Anterior cingulate cortex (tissue), 58 donors: ENCODE results near the gene ACTMAP.
"Not testable (repeated sequence)": the region's sequence is repeated elsewhere in the genome, so short reads cannot be mapped to it uniquely, and the experiment has no call there.

Experiments
- DNase-seq, 58 donors: peaks; one replicate each; lab custom pipeline; 2025; lab: John Stamatoyannopoulos, UW

The ACTMAP gene, protein sequence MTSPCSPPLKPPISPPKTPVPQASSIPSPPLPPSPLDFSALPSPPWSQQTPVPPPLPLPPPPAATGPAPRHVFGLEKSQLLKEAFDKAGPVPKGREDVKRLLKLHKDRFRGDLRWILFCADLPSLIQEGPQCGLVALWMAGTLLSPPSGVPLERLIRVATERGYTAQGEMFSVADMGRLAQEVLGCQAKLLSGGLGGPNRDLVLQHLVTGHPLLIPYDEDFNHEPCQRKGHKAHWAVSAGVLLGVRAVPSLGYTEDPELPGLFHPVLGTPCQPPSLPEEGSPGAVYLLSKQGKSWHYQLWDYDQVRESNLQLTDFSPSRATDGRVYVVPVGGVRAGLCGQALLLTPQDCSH

DNA sequence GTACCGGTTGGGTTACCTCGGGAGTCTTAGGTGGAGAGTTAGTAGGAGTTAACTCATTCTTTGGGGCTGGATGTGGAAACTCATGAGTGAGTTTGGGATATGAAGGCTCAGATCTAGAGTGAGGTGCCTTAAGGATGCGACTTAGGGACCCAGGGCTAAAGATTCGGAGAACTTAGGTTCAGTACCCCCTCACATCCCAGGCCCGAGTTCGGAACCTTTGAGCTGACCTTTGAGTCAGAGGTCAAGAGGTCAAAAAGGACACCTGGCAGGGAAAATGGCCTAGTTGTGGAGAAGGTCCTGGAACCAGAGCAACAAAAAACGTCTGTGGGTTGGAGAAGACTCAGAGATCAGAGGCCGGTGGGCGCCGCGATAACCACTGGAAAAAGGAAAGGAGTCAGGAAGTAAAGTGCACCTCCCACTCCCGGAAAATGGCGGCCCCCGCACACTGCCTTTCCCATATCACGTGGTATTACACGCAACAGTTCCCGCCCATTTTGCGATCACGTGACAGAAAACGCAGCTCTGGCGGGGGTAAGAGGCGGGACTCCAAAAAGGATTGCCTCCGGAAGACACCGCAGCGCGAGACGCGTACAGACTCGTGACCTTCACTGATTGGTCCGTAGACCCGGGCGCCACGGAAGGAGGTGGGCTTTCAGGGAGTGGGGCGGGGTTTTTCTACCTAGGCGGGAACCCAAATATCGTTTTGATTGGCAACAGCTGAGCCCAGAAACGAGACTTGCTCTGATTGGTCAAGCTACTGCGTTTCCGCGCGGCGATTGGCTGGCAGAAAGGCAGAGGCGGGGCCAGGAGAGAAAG lies at the start of gene ACTMAP:
Gene ACTMAP, minus strand, starts transcription at position 420 of the 816 bp plus-strand sequence. CDS start 674 bp downstream, outside the sequence.
- DNase-seq, result peak; percentile 99 to 100 (median 100)

DNA sequence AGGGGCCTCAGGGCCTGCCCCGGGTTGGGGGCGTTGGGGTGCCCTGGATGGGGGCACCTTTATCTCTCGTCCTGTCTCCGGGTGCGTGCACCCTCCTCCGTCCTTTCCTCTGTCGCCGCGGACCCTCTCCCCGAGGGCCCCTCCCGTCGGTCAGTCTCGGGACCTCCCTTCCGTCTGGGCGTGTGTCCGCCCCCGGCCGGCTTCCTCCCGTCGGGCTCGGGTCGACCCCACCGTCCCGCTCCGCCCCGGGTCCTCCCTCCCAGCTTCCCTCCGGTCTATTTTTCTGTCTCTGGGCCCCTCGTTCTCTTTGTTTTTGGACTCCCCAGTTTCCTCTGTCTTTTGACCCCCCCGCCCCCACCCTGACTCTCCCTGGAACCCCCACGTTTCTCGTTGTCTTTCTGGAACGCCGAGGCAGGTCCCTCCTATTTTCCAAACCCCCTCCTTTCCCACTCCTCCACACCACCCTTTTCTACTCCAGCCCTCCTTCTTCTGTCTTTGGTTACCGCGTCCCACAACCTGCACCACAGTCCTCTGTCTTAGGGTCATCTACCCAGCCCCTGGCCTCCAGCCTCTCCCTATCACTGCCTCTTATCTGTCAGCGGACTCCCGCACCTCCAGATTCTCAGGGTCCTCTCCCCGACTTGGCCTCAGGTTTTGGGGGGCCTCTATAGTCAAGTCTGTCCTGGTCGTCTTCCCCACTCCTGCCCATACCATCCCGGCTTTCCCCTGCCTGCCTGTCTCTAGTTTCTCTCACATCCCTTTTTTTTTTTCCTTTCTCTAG lies 49.5 kb upstream of the ACTMAP start:
- peak in 5 of 58 donors; percentile 35 to 57 (median 50) for DNase-seq

DNA sequence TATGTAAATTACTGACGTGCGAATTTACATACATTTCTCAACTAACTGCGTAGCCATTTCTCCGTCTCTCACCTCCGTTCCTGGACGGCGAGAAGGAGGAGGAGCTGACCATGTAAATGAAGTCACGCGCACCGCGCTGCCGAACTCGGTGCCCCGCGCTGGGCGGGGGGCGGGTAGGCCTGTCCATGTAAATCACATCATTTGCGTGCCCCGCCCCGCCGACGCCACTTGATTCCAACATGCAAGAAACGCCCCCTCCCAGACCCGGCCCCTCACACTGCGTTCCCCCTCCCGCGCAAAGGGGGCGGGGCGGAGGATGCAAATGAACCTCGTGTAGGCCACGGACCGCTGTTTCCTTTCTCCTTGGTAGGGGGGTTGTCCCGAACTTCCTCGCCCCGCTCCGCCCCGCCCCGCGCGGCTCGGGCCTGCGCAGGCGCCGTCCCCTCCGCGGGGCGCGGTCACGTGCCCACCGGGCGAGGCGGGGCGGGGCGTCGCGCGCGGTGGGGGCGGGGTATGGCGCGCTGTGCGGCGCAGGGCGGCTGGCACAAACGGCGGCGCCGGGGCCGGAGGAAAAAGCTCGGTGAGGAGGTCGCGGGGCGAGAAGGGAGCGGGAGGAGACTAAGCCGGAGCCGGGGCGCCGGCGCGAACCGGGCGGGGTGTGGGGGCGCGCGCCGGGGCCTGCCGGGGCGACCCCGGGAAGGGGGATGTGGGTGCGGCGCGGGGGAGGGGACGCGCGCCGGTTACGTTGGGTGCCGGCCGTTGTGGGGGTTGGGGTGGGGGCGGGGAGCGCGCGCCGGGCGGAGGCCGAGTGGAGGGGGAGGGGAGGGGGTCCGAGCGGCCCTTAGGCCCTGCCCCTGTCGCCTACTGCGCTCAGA lies 48.6 kb upstream of the ACTMAP start, which contains the start of gene EGLN2:
Gene EGLN2, plus strand, starts transcription at position 509 of the 875 bp plus-strand sequence. CDS start 1,382 bp downstream, outside the sequence.
- DNase-seq, result peak; percentile 81 to 100 (median 99)

DNA sequence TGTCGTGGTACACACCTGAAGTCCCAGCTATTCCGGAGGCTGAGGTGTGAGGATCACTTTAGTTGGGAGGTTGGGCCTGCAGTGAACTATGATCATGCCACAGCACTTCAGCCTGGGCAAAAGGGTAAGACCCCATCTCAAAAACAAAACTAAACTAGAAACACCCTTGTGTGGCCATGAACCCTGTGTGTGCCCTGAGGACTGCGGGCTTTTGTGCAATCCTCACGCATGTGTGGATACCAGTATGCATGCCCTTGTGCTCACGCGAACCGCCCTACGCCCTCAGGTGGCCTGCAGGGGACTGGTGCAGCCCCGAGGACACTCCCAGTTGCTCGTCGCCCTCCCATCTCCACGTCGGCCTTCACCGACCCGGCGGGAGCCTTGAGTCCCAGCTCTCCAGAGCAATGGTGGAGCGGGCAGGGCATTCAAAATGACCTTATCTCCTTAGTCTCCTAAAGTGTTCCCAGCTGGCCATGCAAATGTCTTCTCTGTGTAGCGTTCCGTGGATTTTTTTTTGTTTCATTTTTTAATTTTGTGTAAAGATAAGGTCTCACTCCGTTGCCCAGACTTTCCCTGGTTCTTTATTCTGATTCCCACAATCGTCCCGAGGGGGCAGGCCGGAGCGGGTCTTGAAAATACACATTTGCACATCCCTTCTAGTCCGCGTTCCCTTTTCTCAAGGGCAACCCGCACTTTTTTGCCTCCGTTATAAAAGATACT lies 47.8 kb upstream of the ACTMAP start:
- peak in 13 of 58 donors; percentile 31 to 85 (median 51) for DNase-seq

DNA sequence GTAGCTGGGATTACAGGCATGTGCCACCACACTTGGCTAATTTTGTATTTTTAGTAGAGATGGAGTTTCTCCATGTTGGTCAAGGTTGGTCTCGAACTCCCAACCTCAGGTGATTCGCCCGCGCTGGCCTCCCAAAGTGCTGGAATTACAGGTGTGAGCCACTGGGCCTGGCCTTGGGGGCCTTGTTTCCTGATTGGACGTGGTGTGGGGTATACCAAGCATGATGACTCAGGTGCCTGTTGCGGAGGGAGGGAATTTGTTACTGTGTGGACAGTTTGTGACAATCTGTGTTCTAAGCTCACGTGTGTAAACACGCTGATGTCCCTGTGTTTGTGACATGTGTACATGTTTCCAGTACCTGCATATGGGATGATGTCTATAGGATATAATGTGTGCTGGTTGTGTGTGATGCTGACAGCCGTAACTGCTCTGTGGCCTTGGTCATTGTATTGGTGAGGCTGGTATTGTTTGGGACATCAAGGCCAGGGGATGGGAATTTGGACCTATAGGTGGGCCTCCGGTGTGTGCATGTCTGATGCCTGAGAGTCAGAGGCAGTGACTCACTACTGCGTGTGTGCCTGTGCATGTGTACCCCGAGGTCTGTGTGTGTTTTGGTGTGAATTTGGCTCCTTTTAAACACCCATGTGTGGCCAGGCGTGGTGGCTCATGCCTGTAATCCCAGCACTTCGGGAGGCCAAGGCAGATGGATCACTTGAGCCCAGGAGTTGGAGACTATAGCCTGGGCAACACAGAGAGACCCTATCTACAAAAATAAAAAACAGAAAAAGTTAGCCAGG lies 47.1 kb upstream of the ACTMAP start:
- no peak for DNase-seq

DNA sequence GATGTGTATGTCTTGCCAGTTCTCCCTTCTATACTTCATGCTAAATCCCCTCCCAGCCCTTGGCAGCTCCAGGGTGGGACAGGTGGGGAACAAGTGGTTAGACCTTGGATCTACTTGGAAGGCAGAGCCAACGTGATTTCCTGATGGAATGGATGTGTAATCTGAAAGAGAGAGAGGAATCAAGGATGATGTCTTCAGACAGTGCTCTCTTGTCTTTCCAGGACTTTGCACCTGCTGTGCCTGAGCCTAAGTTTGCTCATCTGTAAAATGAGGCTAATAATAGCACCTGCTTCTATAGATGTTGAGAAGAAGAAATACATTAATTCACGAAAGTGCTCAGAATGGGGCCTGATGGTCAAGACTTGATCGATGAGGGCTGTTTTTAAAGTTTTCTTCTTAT lies 41.7 kb upstream of the ACTMAP start:
- no peak for DNase-seq

DNA sequence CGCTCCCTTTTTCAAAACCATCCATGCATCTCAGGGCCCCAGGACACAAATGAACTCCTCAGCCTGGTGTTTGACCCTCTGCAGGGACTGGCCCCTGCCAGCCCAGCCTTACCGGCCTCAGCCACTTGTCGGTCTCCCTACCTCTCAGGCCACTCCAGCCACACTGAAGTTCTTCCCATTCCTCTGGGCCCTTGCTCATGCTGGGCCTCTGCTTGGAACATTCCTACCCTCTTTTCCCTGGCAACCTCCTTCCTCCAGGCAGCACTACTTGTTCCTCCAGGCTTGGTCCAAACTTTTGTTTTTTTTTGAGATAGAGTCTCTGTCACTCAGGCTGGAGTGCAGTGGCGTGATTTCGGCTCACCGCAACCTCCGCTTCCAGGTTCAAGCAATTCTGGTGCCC lies 41.1 kb upstream of the ACTMAP start:
- no peak for DNase-seq

DNA sequence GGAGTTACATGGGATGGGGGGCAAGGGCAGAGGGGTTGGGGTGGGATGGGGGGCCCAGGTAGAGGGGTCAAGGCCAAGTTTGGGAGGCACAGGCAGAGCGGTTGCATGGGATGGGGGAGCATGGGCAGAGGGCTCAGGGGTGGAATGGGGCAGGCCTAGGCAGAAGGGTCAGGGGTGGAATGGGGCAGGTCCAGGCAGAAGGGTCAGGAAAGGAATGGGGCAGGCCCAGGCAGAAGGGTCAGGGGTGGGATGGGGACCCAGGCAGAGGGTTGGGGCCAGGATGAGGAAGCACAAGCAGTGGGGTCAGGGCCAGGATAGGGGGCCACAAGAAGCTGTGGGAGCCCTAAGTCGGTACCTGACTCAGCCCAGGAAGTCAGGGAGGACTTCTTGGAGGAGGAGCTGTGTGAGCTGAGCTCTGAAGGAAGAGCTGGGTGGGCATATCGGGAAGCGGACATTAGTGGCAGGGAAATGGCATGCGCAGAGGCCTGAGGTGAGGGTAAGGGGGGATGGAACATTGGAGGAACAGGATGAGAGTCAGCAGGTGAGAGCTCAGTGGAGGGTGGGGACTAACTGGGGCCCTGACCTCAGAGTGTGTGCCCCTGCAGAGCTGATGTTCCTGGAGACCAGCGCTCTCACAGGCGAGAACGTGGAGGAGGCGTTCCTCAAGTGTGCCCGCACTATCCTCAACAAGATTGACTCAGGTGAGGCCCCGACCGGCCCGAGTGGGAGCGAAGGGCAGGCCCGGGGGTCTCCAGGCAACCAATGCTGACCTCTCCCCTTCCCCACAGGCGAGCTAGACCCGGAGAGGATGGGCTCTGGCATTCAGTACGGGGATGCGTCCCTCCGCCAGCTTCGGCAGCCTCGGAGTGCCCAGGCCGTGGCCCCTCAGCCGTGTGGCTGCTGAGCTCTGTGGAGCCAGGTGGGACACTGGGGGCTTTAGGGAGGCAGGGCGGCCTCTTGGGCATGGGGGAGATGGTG lies 36.1 kb upstream of the ACTMAP start:
- DNase-seq, result no peak

DNA sequence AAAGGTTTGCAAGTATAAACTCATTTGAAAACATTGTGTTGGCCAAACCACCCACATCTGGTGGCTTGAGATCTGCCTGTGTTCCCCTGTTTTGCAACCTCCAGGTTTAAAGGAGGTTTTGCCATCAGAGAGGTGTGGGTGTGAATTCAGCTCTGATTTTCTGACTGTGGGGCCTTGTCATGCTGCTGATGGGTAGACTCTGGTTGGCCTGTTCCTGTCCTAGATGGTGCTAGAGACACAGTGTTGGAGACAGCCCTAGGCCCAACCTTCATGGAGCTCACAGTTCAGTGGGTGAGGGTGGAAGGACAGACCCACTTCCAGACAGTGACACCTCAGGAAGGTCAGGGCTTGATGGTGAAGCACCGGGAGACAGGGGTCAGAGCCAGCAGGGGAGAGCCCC lies 35.2 kb upstream of the ACTMAP start:
- no peak for DNase-seq

DNA sequence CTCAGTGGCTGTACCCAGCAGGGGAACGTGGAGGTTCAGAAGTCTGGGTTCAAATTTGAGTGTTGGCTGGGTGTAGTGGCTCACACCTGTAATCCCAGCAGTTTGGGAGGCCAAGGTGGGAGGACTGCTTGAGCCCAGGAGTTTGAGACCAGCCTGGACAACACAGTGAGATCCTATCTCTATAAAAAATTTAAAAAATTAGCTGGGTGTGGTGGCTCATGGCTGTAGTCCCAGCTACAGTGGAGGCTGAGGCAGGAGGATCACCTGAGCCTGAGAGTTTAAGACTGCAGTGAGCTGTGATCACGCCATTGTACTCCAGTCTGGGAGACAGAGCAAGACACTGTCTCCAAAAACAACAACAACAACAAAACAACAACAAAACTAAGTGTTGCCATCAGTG lies 33.9 kb upstream of the ACTMAP start:
- DNase-seq, result not testable (repeated sequence)

DNA sequence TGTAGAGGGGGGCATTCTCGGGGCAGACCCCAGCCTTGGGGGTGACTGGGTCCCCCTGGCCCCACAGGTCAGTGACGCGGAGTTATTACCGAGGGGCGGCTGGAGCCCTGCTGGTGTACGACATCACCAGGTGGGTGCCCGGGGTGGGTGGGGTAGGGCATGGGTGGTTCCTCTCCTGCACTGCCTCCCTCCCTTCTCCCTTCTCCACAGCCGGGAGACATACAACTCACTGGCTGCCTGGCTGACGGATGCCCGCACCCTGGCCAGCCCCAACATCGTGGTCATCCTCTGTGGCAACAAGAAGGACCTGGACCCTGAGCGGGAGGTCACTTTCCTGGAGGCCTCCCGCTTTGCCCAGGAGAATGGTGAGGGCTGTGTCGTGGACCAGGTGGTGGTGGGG lies 33.4 kb upstream of the ACTMAP start:
- DNase-seq, result no peak

DNA sequence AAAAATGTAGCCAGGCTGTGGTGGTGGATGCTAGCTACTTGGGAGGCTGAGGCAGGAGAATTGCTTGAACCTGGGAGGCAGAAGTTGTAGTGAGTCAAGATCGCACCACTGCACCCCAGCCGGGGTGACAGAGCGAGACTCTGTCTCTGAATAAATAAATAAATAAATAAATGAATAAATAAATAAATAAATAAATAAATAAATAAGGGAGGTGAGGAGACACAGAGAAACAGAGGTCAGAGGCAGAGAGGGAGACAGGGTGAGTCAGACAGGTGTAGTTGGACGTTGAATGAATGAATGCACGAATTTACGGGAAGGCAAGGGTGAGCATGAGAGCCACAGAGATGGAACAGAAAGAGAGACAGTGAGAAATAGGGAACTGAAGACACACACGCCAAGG lies 30.9 kb upstream of the ACTMAP start:
- DNase-seq, result no peak

DNA sequence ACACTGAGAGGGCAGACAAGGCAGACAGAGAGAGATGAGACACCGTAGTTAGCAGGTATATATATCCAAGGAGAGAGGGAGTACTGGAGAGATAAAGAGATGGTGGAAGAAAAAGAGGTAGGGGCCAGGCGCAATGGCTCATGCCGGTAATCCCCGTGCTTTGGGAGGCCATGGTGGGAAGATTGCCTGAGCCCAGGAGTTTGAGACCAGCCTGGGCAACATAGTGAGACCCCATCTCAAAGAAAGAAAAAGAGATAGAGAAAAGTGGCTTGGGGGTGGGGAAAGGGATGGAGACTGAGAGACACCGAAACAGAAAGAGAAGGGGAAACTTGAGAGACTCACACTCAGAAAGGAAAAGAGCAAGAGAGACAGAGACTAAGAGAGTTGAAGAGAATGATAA lies 30.3 kb upstream of the ACTMAP start:
- DNase-seq, result no peak

DNA sequence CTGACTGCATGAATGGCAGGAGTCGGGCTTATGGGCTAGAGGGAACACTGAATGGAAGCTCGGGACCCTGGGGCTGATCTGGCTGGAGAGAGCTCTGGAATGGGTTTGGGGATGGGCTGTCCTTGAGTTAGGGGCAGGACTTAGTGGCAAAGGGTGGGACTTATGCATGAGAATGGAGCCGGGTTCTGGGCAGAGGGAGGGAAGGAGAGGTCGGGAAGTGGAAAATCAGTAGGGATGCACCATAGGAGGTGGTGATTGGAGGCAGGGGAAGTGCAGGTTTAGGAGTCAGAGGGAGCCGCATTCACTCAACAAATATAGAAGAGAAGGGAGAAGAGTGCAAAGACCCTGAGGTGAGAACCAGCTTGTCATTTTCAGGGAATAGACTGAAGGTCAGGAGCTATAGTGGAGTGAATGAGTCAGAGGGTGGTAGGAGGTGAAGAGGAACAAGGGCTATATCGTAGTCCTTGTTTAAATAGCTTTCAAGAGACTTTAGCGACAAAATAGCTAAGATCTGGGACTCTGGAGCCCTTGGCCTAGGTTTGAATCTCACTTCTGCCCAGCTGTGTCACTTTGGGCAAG lies 28.5 kb upstream of the ACTMAP start:
- no peak for DNase-seq

DNA sequence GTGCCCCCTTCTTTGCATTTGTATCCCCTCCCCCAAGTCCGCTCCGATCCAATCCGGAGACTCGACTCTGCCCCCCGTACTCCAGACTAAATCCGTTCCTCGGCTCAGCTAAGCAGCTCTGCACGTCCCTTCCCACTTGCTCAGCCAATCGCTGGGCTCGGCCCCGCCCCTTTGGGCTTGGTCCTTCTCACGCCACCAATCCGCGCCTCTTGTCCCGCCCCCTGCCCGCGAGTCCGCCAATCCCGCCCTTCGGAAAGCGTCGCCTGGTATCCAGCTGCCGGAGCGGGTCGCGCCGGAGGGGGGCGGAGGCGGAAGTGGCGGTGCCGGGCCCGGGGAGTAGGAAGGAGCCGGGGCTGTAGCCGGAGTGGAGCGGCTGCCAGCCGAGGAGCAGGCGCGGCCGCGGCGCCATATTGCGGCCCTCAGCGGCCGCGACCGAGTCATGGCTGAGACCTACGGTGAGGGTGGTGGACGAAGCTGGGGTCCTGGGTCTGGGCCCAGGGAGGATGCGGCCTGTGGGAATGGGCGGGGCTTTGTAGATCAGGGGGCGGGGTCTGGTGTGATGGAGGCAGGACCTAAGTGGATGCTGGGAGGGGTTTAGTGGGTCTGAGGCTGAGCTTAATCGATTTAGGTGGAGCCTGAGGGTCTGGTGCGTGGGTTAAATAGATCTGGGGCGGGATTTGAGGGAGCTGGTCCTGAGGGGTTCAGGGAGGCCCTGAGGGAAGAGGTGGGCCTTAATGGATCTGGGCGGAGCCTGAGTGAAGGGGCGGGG lies 27.8 kb upstream of the ACTMAP start, which contains the start of gene RAB4B:
Gene RAB4B, plus strand, starts transcription at position 311 of the 769 bp plus-strand sequence. Its CDS starts 129 bp downstream, at position 440.
- peak; percentile 97 to 100 (median 100) for DNase-seq

DNA sequence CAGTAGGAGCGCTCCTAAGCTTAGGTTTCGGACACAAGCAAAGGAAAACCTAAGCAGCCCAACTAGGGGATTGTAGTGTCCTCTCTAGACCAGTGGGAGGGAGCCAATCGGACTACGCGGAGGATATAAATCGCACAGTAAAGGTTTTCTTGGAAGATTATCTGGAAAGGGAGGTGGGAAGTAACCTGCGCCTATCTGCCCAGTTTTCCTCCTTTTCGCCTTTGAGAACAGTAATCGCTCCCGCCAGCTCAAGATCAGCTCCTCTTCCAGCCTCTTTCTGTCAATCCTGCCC lies 27.3 kb upstream of the ACTMAP start:
- DNase-seq, result peak in 1 of 58 donors; percentile 81
